T-helper 2 cell (primary cell): Measurements from ENCODE around the gene NPY5R.

Experiments
- DNase-seq, 5 experiments: peaks; one replicate each; pipeline versions ENCODE4 v3.0.0 to v3.0.0-alpha.2; 2012 to 2022

Gene NPY5R

GRCh38 chr4:163385466-163385865, 41.8 kb downstream of the NPY5R start:
- DNase-seq, result no peak

- DNase-seq, result no peak
These were observed 48.1 kb downstream of the NPY5R start for GRCh38 chr4:163391756-163392155.

- no peak for DNase-seq
These were observed 48.6 kb downstream of the NPY5R start for GRCh38 chr4:163392328-163392727.

GRCh38 chr4:163393471-163393870, 49.8 kb downstream of the NPY5R start:
- DNase-seq, result no peak

- DNase-seq, result no peak
These were observed 51.4 kb downstream of the NPY5R start for GRCh38 chr4:163395055-163395454.

GRCh38 chr4:163395758-163396157, 52.1 kb downstream of the NPY5R start:
- no peak for DNase-seq

GRCh38 chr4:163398238-163398637, 54.5 kb downstream of the NPY5R start:
- no peak for DNase-seq

GRCh38 chr4:163400911-163401310, 57.2 kb downstream of the NPY5R start:
- no peak for DNase-seq
